Retinal pigment epithelial cell (primary cell): ENCODE data around the gene EDAR.

Experiments
- DNase-seq: peaks from one replicate; pipeline ENCODE4 v3.0.0-alpha.2; 2010; ENCODE audit warnings: low read depth
- H3K4me3 ChIP-seq: 2 replicates; pipeline ENCODE4 v1.5.1; 2011; ENCODE audit warnings: mild to moderate bottlenecking, low read length, control low read depth, moderate library complexity
- CTCF ChIP-seq: conservative IDR thresholded peaks from 2 replicates; pipeline ENCODE4 v1.5.1; 2011; ENCODE audit warnings: low read depth, low read length, control low read depth, inconsistent platforms

EDAR gene

GRCh38 chr2:108896741-108897140 is 92.3 kb downstream of the EDAR start:
- TF ChIP-seq CTCF: no peak
- H3K4me3 ChIP-seq: no peak overlapping the region
- DNase-seq: no peak

- no peak for TF ChIP-seq CTCF
- H3K4me3 ChIP-seq: no peak overlapping the region
- DNase-seq: no peak
Observed at GRCh38 chr2:108895188-108895587, 93.8 kb downstream of the EDAR start.

- no peak overlapping the region for H3K4me3 ChIP-seq
- no peak for DNase-seq
Observed at GRCh38 chr2:108894766-108895165, 94.3 kb downstream of the EDAR start.

GRCh38 chr2:108893277-108893676 is 95.7 kb downstream of the EDAR start:
- H3K4me3 ChIP-seq: no peak overlapping the region
- TF ChIP-seq CTCF: no peak
- no peak for DNase-seq

More at GRCh38 chr2:108894766-108895165, 94.3 kb downstream of the EDAR start:
- no peak for TF ChIP-seq CTCF

- no peak for TF ChIP-seq CTCF
- no peak for DNase-seq
- no peak overlapping the region for H3K4me3 ChIP-seq
Observed at GRCh38 chr2:108889907-108890306, 99.1 kb downstream of the EDAR start.

- no peak overlapping the region for H3K4me3 ChIP-seq
- TF ChIP-seq CTCF: no peak
- DNase-seq: no peak
Observed at GRCh38 chr2:108884619-108885018, 104.4 kb downstream of the EDAR start.

GRCh38 chr2:108878276-108878675 is 110.7 kb downstream of the EDAR start:
- no peak for TF ChIP-seq CTCF

More at GRCh38 chr2:108878276-108878675, 110.7 kb downstream of the EDAR start:
- no peak overlapping the region for H3K4me3 ChIP-seq
- DNase-seq: no peak
